Hepatic stellate cell (primary cell): ENCODE measurements around the gene OIT3.

Experiments used
- DNase-seq: peaks from one replicate; pipeline ENCODE4 v3.0.0; 2011; ENCODE audit warnings: low spot score

OIT3 gene

GRCh38 chr10:72952642-72953158, 59.2 kb downstream of the OIT3 start:
- DNase-seq, result no peak

- DNase-seq, result no peak
These were observed 60.1 kb downstream of the OIT3 start for GRCh38 chr10:72953687-72954086.

DNA sequence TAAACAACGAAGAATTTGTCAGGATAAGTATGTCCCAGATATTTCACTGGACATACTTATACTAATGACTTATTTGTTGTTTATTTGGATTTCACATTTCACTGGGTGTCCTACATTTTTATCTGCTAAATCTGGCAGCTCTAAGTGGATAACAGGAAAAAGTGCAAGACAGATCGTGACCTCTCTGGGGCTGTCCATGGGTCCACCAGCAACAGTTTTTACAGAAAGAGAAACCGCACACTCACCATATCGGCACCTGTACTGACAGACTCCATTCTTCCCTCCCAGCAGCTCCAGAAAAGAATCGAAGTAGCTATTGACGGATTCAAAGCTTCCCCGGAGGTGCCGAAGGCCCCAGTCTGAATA, 60.7 kb downstream of the OIT3 start:
- DNase-seq, result no peak

DNA sequence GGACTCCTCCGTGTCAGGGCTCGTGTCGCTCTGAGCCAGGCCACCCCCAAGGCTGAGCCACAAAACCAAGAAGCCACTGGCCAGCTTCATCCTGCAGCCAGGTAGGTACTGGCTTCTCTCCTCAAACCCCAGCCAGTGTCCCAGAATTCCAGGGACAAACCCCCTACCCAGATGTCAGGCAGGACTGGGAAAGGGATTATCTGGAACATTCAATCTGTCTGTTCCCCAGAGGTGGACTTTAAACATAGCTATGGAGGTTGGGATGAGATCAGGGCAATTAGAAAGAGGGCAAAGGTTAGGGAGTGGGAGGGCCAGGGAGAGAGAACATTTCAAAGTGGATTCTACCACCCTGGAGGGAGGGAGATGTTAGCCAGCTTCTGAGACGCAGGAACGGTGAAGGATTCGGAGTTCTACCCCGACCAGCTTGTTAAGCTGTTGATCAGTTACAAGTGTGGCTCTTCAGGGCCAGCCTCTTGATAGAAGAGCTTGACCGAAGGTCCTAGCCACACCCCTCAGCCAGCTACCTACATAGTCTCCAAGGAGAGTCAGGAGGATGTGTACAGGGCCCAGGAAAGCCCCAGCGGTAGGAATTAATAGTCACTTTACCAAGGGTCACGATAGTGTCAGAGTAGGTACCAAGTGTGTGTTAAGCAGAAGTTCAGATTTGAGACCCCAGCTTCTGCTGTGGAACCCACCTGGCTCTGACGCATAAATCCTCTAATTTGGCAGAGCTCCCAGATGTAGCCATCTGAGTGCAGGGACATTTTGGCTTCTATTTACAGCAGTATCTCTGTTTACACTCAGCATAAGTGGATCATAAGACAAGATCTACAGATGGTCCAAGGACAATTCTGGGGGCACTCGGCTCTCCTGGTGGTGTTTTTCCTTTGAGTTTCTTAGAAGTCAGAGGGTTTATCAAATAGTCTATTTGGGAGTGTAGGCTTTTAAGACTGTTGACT, 61.3 kb downstream of the OIT3 start, which contains the start of gene PLA2G12B:
PLA2G12B (minus strand) TSS at position 211 of the 959 bp plus-strand sequence; CDS start at position 90, 121 bp downstream.
- DNase-seq, result no peak

DNA sequence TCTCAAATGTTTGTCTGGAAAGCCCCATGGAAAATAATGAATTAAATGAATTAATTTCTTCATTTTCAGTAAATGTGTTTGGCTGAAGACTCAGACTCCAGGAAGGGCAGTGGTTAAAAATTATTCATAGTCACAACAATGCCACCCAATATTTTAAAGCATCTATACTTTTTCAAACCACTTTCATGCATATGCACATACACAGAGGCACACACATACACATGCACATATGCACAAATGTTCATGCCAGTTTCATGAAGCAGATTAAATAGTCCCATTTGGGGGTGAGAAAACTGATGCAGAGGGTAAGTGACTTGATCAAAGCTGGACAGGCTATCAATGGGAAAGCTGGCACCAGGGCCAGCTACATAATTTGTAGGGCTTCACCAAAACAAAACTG, 62.5 kb downstream of the OIT3 start:
- DNase-seq, result no peak

- no peak for DNase-seq
These were observed 83.3 kb downstream of the OIT3 start for GRCh38 chr10:72976886-72977285.

DNA sequence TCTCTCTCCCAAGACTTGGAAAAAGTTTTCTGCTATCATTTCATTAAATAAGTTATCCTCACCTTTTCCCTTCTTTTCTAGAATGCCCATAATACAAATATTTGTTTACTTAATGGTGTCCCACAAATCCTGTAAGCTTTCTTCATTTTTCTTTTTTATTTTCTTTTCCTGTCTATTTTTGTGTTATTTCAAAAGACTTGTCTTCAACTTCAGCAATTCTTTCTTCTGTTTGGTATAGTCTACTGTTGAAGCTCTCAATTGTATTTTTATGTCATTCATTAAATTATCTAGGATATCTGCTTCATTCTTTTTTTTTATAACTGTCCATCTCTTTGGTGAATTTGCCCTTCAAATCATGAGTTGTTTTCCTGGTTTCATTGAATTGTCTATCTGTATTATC, 86.2 kb downstream of the OIT3 start:
- DNase-seq, result no peak

DNA sequence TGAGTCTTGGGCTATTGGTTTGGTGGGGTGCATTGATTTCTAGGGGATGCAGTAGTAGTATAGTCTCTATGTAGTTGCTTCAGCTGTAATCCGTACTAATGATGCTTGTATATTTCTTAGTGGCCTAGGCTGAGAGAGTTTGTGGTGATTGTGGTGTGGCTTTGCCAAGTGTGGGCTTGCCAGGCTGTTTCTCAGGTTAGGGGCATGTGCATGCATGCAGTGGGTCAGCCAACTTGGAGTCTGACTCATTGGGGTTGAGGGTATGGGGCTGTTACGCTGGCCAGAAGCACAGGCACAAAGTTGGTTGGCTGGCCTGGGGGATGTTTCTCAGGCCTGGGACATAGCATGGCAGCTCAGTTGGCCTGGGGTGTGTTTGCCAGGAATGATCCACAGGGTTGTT, 86.8 kb downstream of the OIT3 start:
- no peak for DNase-seq

DNA sequence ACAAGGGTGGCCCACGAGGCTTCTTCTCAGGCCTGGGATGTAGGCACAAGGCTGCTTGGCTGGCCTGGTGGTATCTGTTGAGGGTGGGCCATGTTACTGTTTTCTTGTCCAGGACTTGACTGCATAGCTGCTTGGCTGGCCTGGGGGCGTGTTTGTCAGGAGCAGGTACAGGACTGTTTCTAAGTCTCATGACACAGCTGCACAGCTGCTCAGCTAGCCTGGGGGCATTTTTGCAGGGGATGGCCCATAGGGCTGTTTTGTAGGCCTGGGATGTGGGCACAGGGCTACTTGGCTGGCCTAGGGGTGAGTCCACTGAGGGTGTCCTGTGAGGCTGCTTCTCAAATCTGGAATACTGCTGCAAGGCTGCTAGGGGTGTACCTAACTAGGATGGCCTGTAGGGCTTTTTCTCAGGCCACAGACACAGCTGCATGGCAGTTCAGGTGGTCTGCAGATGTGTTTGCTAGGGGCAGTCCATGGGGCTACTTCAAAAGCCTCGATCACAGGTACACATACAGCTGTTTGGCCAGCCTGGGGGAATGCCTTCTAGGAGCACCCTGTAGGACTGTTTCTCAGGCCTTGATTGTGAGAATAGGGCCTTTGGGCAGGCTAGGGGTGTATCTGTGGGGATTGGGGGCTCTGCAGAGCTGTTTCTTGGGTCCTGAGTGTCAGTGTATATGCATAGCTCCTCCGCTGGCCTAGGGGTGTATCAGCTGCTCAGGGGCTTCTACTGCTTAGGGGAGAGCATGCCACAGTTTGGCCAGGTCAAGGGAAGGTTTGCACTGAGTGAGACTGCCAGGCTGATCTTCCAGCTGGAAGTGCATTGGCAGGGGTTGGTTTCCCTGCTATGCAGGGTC, 87.7 kb downstream of the OIT3 start:
- no peak for DNase-seq

DNA sequence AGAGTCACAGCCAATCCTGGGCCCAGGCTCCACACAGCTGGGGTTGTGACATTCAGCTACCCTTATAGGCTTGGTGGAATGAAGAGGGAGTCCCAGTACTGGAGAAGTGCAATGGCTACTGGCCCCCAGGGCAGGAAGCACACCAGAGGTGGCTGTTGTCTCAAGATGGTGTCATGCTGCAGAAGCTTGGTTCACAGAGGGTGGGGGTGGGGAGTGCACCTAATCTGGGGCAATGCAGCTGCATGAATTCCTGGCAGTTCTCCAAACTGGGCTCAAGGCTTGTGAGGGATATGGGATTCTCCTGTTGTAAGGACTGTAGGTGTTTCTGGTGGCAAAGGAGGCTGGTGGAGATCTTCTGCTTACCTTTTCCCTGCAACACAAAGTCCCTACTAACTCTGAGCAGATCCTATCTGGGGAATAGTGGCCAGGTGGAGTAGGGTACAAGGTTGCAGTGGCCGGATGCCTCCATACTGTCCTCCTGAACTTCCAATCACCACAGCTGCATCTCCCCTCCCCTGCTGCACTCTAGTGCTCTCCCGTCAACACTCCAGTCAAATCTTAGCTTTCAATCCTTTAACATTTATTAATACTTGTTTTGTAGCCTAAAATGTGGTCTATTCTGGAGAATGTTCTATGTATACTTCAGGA, 88.5 kb downstream of the OIT3 start:
- DNase-seq, result no peak
